Fibroblast of lung (primary cell): ENCODE results near the gene SDR39U1.
"Not testable (repeated sequence)": the region's sequence is repeated elsewhere in the genome, so short reads cannot be mapped to it uniquely, and the experiment has no call there.

Experiments used
- EZH2 ChIP-seq: IDR thresholded peaks from 2 replicates; pipeline ENCODE4 v1.5.1; 2012; ENCODE audit warnings: low read length, control low read depth, mild to moderate bottlenecking; ENCODE audit errors: missing control alignments
- TF ChIP-seq, protein P1 (sequence below), 2 donors: IDR thresholded peaks in 1 of 2; conservative IDR thresholded peaks in 1 of 2; 1 replicate in 1 of 2; 2 replicates in 1 of 2; pipeline ENCODE4 v1.5.1; 2011 to 2012; ENCODE audit warnings: low read length in 2 of 2, control low read depth in 1 of 2, inconsistent platforms in 1 of 2, low read depth in 1 of 2, mild to moderate bottlenecking in 1 of 2

DNA sequence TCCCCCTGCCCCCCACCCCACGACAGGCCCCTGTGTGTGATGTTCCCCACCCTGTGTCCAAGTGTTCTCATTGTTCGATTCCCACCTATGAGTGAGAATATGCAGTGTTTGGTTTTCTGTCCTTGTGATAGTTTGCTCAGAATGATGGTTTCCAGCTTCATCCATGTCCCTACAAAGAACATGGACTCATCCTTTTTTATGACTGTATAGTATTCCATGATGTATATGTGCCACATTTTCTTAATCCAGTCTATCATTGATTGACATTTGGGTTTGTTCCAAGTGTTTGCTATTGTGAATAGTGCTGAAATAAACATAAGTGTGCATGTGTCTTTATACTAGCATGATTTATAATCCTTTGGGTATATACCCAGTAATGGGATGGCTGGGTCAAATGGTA, 27.9 kb upstream of the SDR39U1 start:
- TF ChIP-seq, protein P1, sequence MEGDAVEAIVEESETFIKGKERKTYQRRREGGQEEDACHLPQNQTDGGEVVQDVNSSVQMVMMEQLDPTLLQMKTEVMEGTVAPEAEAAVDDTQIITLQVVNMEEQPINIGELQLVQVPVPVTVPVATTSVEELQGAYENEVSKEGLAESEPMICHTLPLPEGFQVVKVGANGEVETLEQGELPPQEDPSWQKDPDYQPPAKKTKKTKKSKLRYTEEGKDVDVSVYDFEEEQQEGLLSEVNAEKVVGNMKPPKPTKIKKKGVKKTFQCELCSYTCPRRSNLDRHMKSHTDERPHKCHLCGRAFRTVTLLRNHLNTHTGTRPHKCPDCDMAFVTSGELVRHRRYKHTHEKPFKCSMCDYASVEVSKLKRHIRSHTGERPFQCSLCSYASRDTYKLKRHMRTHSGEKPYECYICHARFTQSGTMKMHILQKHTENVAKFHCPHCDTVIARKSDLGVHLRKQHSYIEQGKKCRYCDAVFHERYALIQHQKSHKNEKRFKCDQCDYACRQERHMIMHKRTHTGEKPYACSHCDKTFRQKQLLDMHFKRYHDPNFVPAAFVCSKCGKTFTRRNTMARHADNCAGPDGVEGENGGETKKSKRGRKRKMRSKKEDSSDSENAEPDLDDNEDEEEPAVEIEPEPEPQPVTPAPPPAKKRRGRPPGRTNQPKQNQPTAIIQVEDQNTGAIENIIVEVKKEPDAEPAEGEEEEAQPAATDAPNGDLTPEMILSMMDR (conservative IDR thresholded peaks at IDR 0.05 in 1 of 2, IDR thresholded peaks at IDR 0.05 in 1 of 2; ENCODE audit: low read depth in 1 of 2, low read length in 2 of 2), result not testable (repeated sequence)
- not testable (repeated sequence) for TF ChIP-seq EZH2
